Measurements from ENCODE around the gene HOPX.

HOPX gene

GRCh38 chr4:56626963-56627362 lies 54.1 kb downstream of the HOPX start:
- no peaks in the 10 kb centered on the region for H3K4me1 ChIP-seq (ENCODE audit: control insufficient read depth, insufficient read depth, low read length)
- no peak overlapping the region for H3K4me3 ChIP-seq (ENCODE audit: low read depth, low read length)
- TF ChIP-seq ZNF24 (tag by site-specific recombination; IDR thresholded peaks at IDR 0.05) (no peak), ZNF274 (IDR thresholded peaks at IDR 0.05; ENCODE audit: low read length) (no peak), ZNF274 (tag by site-specific recombination; IDR thresholded peaks at IDR 0.05; ENCODE audit: borderline replicate concordance) (no peak), ZNF174 (tag by site-specific recombination; IDR thresholded peaks at IDR 0.05) (no peak), GFI1B (tag by site-specific recombination; IDR thresholded peaks at IDR 0.05) (no peak), ZNF112 (tag by site-specific recombination; IDR thresholded peaks at IDR 0.05) (no peak), ZNF776 (tag by site-specific recombination; IDR thresholded peaks at IDR 0.05; ENCODE audit: borderline replicate concordance) (no peak), ZNF10 (tag by site-specific recombination; IDR thresholded peaks at IDR 0.05) (no peak), MEIS1 (CRISPR knock-in tag; IDR thresholded peaks at IDR 0.05; ENCODE audit: borderline replicate concordance) (no peak), ZNF221 (tag by site-specific recombination; IDR thresholded peaks at IDR 0.05; ENCODE audit: borderline replicate concordance) (no peak), ZNF280D (tag by site-specific recombination; IDR thresholded peaks at IDR 0.05) (no peak)
- TF ChIP-seq, protein P1, sequence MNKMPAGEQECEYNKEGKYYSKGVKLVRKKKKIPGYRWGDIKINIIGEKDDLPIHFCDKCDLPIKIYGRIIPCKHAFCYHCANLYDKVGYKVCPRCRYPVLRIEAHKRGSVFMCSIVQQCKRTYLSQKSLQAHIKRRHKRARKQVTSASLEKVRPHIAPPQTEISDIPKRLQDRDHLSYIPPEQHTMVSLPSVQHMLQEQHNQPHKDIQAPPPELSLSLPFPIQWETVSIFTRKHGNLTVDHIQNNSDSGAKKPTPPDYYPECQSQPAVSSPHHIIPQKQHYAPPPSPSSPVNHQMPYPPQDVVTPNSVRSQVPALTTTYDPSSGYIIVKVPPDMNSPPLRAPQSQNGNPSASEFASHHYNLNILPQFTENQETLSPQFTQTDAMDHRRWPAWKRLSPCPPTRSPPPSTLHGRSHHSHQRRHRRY (tag by site-specific recombination; IDR thresholded peaks at IDR 0.05): no peak
- TF ChIP-seq, protein P2, sequence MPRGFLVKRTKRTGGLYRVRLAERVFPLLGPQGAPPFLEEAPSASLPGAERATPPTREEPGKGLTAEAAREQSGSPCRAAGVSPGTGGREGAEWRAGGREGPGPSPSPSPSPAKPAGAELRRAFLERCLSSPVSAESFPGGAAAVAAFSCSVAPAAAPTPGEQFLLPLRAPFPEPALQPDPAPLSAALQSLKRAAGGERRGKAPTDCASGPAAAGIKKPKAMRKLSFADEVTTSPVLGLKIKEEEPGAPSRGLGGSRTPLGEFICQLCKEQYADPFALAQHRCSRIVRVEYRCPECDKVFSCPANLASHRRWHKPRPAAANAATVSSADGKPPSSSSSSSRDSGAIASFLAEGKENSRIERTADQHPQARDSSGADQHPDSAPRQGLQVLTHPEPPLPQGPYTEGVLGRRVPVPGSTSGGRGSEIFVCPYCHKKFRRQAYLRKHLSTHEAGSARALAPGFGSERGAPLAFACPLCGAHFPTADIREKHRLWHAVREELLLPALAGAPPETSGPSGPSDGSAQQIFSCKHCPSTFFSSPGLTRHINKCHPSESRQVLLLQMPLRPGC (tag by site-specific recombination; IDR thresholded peaks at IDR 0.05): no peak
- TF ChIP-seq, protein P3, sequence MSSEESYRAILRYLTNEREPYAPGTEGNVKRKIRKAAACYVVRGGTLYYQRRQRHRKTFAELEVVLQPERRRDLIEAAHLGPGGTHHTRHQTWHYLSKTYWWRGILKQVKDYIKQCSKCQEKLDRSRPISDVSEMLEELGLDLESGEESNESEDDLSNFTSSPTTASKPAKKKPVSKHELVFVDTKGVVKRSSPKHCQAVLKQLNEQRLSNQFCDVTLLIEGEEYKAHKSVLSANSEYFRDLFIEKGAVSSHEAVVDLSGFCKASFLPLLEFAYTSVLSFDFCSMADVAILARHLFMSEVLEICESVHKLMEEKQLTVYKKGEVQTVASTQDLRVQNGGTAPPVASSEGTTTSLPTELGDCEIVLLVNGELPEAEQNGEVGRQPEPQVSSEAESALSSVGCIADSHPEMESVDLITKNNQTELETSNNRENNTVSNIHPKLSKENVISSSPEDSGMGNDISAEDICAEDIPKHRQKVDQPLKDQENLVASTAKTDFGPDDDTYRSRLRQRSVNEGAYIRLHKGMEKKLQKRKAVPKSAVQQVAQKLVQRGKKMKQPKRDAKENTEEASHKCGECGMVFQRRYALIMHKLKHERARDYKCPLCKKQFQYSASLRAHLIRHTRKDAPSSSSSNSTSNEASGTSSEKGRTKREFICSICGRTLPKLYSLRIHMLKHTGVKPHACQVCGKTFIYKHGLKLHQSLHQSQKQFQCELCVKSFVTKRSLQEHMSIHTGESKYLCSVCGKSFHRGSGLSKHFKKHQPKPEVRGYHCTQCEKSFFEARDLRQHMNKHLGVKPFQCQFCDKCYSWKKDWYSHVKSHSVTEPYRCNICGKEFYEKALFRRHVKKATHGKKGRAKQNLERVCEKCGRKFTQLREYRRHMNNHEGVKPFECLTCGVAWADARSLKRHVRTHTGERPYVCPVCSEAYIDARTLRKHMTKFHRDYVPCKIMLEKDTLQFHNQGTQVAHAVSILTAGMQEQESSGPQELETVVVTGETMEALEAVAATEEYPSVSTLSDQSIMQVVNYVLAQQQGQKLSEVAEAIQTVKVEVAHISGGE (tag by site-specific recombination; conservative IDR thresholded peaks at IDR 0.05; ENCODE audit: low read depth): no peak
- TF ChIP-seq, protein P4, sequence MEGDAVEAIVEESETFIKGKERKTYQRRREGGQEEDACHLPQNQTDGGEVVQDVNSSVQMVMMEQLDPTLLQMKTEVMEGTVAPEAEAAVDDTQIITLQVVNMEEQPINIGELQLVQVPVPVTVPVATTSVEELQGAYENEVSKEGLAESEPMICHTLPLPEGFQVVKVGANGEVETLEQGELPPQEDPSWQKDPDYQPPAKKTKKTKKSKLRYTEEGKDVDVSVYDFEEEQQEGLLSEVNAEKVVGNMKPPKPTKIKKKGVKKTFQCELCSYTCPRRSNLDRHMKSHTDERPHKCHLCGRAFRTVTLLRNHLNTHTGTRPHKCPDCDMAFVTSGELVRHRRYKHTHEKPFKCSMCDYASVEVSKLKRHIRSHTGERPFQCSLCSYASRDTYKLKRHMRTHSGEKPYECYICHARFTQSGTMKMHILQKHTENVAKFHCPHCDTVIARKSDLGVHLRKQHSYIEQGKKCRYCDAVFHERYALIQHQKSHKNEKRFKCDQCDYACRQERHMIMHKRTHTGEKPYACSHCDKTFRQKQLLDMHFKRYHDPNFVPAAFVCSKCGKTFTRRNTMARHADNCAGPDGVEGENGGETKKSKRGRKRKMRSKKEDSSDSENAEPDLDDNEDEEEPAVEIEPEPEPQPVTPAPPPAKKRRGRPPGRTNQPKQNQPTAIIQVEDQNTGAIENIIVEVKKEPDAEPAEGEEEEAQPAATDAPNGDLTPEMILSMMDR (tag by site-specific recombination; IDR thresholded peaks at IDR 0.05): no peak
- H3K36me3 ChIP-seq (ENCODE audit: control insufficient read depth in 2 of 2, insufficient read depth in 1 of 2, low read length in 2 of 2): no peaks in the 10 kb centered on the region
- H3K9me3 ChIP-seq (ENCODE audit: control insufficient read depth, insufficient read depth, low read depth, low read length): no peaks in the 10 kb centered on the region
- ChIA-PET POLR2A (no interaction called here), CTCF (interaction anchor here (1.0 kb wide), 1 partner anchor 209 kb away, joined by 3 read pairs; no protein-coding TSS in a partner anchor)
- no peak overlapping the region for H3K27ac ChIP-seq (ENCODE audit: extremely low read depth, low read depth, low read length)
